ENCODE results near the gene RAP1GAP2. TPM values are rescaled to one million over a fixed set of nuclear protein-coding genes. Genes with fewer than 3 reads are reported as not detected.
"Not testable (repeated sequence)": the region's sequence is repeated elsewhere in the genome, so short reads cannot be mapped to it uniquely, and the experiment has no call there.

RAP1GAP2 gene
- polyA plus RNA-seq, 12 donors = 1.4 to 7.8 (median 2.6) TPM; not detected in 1

- no peak for DNase-seq
These were observed 12.8 kb upstream of the RAP1GAP2 start for GRCh38 chr17:2783310-2784030.

GRCh38 chr17:2784864-2785263 lies 11.4 kb upstream of the RAP1GAP2 start:
- DNase-seq = no peak

GRCh38 chr17:2785376-2785775 lies 10.9 kb upstream of the RAP1GAP2 start:
- DNase-seq = not testable (repeated sequence)

- peak; percentile 69 for DNase-seq
These were observed 9.9 kb upstream of the RAP1GAP2 start for GRCh38 chr17:2786176-2786881.

- no peak for DNase-seq
These were observed 6.5 kb upstream of the RAP1GAP2 start for GRCh38 chr17:2789700-2790099.

GRCh38 chr17:2792366-2793169 lies 3.7 kb upstream of the RAP1GAP2 start:
- DNase-seq = no peak

- DNase-seq = no peak
These were observed 2.0 kb upstream of the RAP1GAP2 start for GRCh38 chr17:2794111-2794803.

- DNase-seq = no peak
These were observed 636 bp upstream of the RAP1GAP2 start for GRCh38 chr17:2795441-2796163.

GRCh38 chr17:2797226-2797625 lies 988 bp downstream of the RAP1GAP2 start:
- no peak for DNase-seq

- no peak for DNase-seq
These were observed 1.4 kb downstream of the RAP1GAP2 start for GRCh38 chr17:2797637-2798036.

- no peak for DNase-seq
These were observed 1.9 kb downstream of the RAP1GAP2 start for GRCh38 chr17:2798188-2798587.

- DNase-seq = no peak
These were observed 2.4 kb downstream of the RAP1GAP2 start for GRCh38 chr17:2798678-2799077.

- DNase-seq = no peak
These were observed 3.4 kb downstream of the RAP1GAP2 start for GRCh38 chr17:2799653-2800052.

- DNase-seq = no peak
These were observed 4.1 kb downstream of the RAP1GAP2 start for GRCh38 chr17:2800367-2800766.

GRCh38 chr17:2801841-2802240 lies 5.6 kb downstream of the RAP1GAP2 start:
- no peak for DNase-seq

- DNase-seq = no peak
These were observed 6.3 kb downstream of the RAP1GAP2 start for GRCh38 chr17:2802574-2802973.

GRCh38 chr17:2803386-2803785 lies 7.1 kb downstream of the RAP1GAP2 start:
- DNase-seq = no peak

- no peak for DNase-seq
These were observed 7.7 kb downstream of the RAP1GAP2 start for GRCh38 chr17:2803971-2804370.

- no peak for DNase-seq
These were observed 8.7 kb downstream of the RAP1GAP2 start for GRCh38 chr17:2804912-2805311.

GRCh38 chr17:2805961-2806360 lies 9.7 kb downstream of the RAP1GAP2 start:
- DNase-seq = no peak
